Forelimb muscle (tissue), 1 donor: ENCODE data around the gene ZDHHC18. TPM values are rescaled to one million over a fixed set of nuclear protein-coding genes. Genes with fewer than 3 reads are reported as not detected.

Experiments
- DNase-seq: peaks from one replicate; pipeline ENCODE4 v3.0.0-alpha.2; 2013; ENCODE audit warnings: low read depth
- polyA plus RNA-seq: library from polyadenylated mRNA; unstranded; fragments of 120-200 nt; gene quantifications from one replicate; pipeline ENCODE4 v1.2.1, GENCODE V29; 2013; ENCODE audit not compliant: insufficient read length

ZDHHC18 gene
- 14.9 TPM for polyA plus RNA-seq

DNA sequence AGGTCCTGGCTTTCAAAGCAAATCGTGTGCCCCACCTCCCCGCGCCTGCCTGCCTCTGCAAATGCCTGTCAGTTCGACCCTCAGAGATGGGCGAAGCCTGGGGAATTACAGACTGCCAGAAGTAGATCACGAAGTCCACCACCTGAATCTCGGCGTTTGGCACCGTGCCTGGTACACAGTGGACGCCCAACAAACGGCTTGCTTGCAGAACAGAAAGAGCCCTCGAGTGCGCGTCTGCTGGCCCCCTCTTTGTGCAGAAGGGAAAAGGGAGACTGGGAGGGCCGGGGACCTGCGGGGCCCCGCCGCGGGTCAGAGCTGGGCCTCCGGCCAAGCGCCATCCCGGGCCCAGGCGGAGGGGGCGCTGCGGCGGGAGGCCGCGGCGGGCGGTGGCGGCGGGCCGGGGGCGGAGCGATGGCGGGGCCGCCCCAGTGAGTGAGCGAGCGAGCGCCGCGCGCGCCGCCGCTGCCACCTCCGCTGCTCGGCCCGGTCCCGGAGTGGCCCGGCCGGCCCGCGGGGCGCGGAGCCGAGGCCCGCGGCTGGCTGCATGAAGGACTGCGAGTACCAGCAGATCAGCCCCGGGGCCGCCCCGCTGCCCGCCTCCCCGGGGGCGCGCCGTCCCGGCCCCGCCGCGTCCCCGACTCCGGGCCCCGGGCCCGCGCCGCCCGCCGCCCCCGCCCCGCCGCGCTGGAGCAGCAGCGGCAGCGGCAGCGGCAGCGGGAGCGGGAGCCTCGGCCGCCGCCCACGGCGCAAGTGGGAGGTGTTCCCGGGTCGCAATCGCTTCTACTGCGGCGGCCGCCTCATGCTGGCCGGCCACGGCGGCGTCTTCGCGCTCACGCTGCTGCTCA is at the start of gene ZDHHC18:
TSS of gene ZDHHC18 (plus strand) at position 428 of the 845 bp plus-strand sequence. CDS start at position 545, 117 bp downstream.
- DNase-seq = no peak

- no peak for DNase-seq
These were observed 47.3 kb upstream of the ZDHHC18 start for GRCh38 chr1:26779098-26779668.

GRCh38 chr1:26780344-26780957 is 46.0 kb upstream of the ZDHHC18 start:
- DNase-seq = no peak

DNA sequence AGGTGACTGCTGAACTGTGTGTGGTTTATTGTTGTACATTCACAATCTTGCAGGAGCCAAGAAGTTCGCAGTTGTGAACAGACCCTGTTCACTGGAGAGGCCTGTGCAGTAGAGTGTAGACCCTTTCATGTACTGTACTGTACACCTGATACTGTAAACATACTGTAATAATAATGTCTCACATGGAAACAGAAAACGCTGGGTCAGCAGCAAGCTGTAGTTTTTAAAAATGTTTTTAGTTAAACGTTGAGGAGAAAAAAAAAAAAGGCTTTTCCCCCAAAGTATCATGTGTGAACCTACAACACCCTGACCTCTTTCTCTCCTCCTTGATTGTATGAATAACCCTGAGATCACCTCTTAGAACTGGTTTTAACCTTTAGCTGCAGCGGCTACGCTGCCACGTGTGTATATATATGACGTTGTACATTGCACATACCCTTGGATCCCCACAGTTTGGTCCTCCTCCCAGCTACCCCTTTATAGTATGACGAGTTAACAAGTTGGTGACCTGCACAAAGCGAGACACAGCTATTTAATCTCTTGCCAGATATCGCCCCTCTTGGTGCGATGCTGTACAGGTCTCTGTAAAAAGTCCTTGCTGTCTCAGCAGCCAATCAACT is 45.2 kb upstream of the ZDHHC18 start:
- no peak for DNase-seq

- DNase-seq = no peak
These were observed 43.8 kb upstream of the ZDHHC18 start for GRCh38 chr1:26782521-26783212.

DNA sequence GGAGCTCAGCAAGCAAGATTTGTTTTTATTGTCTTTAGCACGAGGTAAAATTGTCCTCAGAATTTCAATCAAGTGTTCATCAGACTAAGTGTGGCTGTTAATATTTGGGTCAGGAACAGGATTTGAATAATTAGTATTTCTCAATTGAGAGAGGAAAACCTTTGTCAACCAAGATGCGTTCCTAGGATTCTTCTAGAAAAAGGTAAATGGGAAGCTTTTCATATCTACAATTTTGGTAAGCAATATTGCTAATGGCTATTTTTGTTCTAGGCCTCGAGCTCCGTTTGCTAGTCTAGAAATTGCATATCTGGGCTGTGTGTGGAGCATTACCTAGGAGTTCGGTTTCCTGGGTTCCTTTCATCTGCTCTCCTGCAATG is 42.9 kb upstream of the ZDHHC18 start:
- no peak for DNase-seq

- no peak for DNase-seq
These were observed 42.2 kb upstream of the ZDHHC18 start for GRCh38 chr1:26784023-26784871.

GRCh38 chr1:26784886-26785285 is 41.6 kb upstream of the ZDHHC18 start:
- no peak for DNase-seq

GRCh38 chr1:26785611-26786436 is 40.7 kb upstream of the ZDHHC18 start:
- DNase-seq = no peak

GRCh38 chr1:26786437-26787380 is 39.8 kb upstream of the ZDHHC18 start:
- DNase-seq = no peak

DNA sequence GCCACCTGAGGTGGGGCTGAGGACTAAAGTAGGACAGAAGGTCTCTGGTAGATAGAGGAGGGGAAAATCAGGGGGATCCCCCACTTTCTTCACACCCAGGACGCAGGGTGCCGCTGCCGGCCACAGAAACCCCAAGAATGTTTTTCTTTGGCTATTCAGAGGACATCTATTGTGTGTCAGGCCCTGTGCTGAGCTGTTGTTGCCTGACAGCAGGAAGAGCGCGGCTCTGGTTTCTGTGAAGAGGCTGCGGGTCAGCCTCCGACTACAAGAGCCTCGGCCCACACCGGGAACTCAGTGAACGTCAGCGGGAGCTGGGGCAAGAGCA is 39.1 kb upstream of the ZDHHC18 start:
- no peak for DNase-seq

DNA sequence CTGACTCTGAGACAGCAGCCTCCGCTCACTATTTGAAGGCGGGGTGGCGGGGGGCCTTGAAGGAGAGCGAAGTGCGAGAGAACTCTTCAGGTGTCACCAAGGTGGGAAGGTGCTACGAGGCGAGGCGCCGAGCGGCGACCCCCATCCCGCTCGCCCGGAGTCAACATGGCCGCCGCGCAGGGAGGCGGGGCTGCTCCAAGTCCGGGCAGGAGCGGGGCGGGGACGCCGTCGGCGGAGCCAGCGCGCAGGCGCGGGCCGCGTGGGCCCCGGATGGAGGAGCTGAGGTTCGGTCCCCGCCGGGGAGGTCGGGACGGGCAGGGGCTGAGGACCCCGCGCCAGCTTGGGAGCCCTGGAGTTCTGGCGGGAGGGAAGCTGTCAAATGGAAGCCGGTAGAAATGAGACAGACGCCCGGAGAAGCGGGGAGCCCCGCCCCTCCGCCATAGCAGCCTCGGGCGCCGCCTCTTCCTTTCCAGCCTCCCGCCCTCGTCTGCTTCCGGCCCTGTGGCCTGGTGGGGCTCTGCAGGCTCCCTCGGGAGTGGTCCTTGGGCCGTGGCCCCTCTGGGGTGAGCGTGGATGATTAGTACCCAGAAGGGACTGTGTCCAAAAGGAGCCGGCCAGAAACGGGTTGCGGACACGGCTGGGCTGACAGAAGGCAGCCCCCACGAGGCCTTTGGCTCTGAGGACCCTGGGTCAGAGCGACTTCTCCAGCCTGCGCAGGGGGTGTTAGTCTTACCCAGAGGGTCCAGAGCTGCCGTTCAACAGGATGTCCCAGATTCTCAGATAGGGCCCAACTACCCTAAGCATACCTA is 38.6 kb upstream of the ZDHHC18 start, which contains the start of gene PIGV:
TSS of gene PIGV (plus strand) at position 245 of the 809 bp plus-strand sequence. CDS start 2,866 bp downstream, outside the sequence.
- no peak for DNase-seq

DNA sequence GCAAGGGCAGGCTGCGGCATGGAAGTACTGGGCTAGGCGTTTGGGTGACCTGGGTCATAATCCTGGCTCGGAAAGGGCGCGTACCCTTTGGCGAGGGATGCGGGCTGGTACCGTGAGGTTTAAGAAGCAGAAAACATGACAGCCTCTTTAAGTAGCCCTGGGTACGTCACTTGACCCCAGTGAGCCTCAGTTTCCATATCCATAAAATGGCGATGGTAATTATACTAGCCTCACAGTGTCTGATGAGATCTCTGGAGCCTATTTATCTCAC is 38.0 kb upstream of the ZDHHC18 start:
- no peak for DNase-seq

DNA sequence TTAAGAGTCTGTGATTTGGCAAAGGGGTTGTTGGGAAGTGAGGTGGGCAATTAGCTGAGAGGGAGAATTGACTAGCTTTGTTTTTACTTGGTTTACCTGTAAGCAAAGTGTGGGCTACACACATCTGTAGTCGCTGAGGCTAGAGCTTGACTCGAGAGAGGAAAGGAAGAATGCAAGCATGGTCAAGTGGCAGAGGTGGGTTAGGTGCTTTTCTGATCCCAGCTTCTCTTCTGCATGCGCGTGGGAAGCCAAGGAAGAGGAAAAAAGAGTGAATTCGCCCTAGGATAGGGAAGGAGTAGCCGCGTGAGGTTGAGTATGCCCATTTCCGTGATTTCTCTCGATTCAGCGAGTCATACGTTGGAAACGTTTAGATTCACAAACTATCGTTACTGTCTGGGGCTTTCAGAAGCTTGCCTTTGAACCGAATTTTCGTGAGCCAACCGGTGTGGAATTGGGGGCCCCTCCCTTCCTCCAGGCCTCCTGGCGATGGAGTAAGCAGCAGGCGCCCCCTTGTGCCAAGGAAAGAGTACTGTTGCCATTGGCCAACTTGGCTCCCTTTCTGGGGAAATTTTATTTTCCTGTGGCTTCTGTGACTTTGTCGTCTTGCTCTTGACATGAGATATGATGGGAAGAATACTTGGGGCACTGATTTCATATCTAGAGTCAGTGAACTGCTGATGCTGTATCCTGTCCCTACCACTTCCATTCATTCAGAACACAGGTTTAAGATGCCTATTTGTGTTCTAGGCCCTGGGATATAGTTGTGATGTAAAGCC is 37.5 kb upstream of the ZDHHC18 start:
- DNase-seq = no peak

DNA sequence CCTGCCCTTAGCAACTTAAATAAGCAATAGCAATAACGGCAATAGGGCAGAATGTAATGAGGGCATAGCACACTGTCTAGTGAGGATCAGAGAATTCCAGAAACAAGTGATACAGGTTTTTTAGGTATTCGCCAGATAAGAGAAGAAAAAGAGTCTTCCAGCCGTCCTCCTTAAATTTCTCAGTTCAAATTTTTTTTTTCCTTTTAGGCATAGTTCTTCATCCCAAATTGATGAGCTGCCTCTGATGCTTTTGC is 36.9 kb upstream of the ZDHHC18 start:
- DNase-seq = no peak

DNA sequence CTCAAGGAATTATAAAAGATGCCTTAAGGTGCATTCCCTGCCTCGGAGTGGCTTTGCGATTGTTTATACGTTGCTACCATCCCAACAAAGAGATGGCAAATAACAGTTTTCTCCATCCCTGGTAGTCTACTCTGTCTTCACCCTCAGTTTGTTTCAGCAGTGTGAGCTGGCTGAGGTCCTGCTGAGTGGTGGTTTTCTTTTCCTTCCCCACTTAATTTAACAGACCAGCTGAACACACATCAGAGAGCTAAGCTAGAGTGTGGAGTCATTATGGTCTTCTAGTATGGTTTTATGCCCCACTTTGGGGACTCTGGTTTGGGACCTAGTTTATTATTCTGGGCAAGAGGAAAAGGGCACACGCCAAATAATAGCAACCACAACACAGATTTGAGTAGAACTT is 36.6 kb upstream of the ZDHHC18 start:
- DNase-seq = no peak

- DNase-seq = no peak
These were observed 35.9 kb upstream of the ZDHHC18 start for GRCh38 chr1:26790551-26790953.

DNA sequence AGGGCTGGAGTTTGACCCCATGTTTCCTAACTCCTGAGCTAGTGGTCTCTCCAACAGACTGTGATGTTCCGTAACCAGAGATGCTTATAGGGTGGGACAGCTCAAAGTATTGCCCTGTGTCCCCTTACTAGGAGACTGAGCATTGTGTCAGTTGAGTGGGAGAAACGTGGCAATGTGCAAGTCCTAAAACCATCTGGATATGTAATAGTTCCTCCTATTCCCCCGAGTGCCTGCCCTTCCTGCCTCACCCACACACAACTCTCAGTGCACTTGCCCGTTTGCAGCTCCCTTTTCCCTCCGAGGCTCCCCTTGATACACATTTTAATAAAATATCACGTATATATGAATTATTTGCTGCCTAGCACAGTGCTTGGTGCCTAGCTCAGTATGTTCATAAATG is 35.3 kb upstream of the ZDHHC18 start:
- no peak for DNase-seq
